Non-pigmented ciliary epithelial cell (primary cell): Measurements from ENCODE around the gene CCBE1.

ENCODE experiments used
- DNase-seq: peaks from one replicate; pipeline ENCODE4 v3.0.0-alpha.2; 2010; ENCODE audit warnings: low read depth

The CCBE1 gene

GRCh38 chr18:59451073-59451472 is 246.2 kb downstream of the CCBE1 start:
- DNase-seq = no peak

- no peak for DNase-seq
Observed at GRCh38 chr18:59448546-59448945, 248.7 kb downstream of the CCBE1 start.

GRCh38 chr18:59446012-59446411 is 251.2 kb downstream of the CCBE1 start:
- no peak for DNase-seq

DNA sequence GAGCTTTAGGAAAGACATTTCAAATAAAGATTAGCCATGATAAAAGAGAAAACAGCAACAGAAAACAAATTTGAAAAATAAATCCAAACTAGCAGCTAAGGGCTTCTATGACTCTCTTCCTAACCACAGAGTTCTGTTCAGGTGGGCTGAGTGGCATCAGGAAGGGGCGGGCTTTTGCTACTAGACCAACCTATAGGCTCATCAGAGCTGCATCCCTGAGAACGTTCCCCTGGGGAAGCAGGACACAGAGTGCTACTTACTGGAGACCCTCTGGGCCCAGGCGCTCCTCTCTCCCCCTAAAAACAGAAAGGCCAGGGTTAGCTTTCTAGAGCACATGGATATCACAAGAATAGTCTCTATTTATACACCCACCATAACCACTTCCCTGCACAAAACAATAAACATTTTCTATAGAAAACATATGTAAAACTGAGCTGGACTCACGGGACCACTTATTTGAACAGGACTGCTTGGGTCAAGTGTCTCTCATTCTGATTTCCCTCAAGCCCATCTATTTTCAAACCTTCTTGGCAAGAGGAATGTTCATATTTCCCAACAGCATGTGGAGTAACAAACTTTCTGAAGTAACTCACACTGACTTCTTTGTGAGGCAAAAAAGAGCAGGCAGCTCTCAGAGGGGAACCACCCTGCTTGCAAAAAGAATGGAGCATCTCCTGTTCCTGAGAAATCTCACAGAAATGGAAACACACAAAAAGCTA is 259.2 kb downstream of the CCBE1 start:
- DNase-seq = no peak

DNA sequence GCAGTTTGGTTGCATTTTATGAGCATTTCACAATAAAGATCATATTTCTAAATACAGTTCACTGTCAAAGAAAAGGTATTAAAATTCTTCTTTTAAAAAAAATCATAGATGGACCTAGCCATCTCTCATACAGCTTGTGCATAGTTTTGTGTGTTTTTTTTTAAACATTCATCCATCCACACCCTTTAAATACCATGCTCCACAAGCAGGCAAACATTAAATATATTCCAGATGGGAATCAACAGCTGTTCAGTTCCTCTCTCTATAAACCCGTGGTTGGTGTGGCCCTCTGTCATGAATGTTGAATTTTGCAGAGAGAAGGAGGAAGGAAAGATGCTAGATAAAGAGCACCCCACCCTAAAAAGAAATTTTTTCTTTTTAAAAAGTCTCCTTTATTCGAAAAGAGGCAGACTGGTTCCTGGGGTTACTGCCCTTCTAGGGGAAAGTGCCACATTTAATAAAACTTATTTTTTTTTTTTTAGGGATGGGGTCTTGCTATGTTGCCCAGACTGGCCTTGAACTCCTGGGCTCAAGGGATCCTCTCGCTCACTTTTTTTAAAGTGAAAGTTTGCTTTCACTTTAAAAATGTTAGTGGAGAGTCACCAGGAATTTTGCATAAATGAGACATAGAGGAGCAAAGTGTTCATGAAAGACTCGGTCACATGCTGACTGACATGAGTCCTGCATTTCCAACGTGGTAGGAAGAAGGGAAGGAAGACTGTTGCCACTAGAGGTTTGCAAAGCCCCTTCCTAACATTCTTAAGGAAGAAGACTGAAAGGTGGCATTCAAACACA is 264.2 kb downstream of the CCBE1 start:
- no peak for DNase-seq

DNA sequence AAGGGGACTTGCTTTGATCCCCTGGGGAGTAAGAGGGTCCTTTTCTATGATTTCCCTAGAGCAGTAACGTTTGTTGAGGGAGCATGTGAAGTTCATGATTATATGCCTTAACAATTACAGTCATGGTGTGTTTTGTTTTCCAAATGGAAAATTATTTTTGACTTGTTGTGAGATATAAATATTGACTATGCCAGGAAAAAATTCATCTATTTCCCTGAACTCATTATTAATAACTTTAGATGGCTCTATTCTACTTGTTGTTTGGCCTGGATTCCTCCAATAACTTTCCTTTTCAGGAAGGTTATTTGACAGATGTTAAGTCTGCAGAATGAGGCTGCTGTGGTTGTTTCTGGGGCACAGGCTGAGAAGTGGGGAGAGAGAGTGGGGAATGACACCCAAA is 266.1 kb downstream of the CCBE1 start:
- no peak for DNase-seq

GRCh38 chr18:59429608-59430007 is 267.6 kb downstream of the CCBE1 start:
- no peak for DNase-seq

DNA sequence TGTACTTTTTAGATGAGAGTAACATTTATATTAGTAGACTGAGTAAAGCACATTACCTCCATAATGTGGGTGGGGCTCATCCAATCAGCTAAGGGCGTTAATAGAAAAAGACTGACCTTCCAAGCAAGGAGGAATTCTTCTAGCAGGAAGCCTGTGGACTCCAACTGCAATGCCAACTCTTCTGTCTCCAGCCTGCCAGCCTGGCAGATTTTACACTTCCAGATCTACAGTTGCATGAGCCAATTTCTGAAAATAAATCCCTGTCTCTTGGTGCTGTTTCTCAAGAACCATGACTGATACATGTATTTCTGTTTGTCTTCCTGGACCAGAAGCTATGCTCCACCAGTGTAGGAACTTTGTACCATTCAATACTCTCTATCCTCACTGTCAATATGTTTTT is 269.2 kb downstream of the CCBE1 start:
- no peak for DNase-seq

DNA sequence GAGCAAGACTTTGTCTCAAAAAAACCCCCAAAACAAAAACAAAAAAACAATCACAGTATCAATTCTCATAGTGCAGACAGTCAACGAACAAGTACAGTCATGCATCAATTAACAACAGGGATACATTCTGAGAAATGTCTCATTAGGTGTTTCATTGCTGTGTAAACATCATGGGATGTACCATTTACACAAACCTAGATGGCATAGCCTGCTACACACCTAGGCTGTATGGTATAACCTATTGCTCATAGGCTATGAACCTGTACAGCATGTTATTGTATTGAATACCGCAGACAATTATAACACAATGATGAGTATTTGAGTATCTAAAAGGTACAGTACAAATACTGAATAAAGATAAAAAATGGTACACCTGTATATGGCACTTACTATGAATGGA is 270.4 kb downstream of the CCBE1 start:
- no peak for DNase-seq

- DNase-seq = no peak
Observed at GRCh38 chr18:59423259-59423658, 274.0 kb downstream of the CCBE1 start.

DNA sequence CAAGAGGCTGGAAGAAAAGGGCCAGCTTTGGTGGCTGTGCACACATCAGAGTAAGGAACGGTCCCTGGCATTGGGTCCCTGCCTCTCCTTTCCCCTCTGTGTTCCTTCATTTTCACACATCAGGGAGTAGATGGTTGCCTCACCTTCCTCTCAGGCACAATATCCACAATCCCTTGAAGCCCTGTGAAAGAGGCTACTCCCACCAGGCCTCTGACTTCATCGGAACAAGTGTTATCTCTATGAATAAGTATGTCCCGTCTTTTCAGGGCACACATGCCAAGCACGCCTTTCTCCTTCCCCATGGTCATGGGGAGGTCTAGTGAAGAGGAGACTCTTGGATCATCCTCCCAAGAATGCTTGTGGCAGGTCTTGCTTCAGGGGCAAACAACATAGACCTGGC is 277.0 kb downstream of the CCBE1 start:
- no peak for DNase-seq

DNA sequence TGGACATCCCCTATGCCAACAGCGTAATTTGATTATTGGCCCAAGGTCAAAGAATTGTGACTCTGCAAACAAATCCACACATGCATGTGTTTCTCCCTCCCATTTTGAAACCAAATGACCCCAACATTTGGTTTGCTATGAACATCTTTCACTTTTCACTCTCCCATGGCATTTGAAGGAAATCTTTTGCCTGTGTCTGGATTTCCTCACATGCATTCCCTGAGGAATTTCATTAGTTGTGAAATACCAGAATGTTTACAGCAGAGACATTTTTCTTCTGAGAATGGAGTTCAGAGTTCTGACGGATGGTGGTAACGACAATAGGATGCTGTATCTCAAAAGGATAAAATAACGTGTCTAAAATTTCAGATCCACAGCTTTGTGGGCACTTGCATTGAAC is 277.8 kb downstream of the CCBE1 start:
- no peak for DNase-seq

DNA sequence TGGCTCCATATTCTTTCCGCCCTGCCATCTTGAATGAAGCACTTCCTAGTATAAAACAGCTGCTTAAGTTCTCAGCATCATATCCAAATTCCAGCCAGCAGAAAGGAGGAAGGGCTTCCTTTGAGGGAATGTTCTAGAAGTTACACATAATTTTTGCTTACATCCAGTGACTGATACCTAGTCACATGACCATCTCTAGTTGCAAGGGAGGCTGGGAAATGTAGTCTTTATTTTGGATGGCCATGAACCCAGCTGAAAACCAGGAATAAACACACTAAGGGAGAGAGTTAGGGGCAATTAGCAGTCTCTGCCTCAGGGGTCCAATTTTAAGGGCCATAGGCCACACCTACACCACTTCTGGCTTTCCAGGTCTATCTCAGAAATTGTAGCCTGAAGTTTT is 280.4 kb downstream of the CCBE1 start:
- DNase-seq = no peak

GRCh38 chr18:59414111-59414653 is 283.0 kb downstream of the CCBE1 start:
- no peak for DNase-seq

GRCh38 chr18:59402432-59403090 is 294.7 kb downstream of the CCBE1 start:
- DNase-seq = no peak

GRCh38 chr18:59400407-59400806 is 296.8 kb downstream of the CCBE1 start:
- DNase-seq = no peak

GRCh38 chr18:59395226-59396175 is 301.7 kb downstream of the CCBE1 start:
- no peak for DNase-seq

DNA sequence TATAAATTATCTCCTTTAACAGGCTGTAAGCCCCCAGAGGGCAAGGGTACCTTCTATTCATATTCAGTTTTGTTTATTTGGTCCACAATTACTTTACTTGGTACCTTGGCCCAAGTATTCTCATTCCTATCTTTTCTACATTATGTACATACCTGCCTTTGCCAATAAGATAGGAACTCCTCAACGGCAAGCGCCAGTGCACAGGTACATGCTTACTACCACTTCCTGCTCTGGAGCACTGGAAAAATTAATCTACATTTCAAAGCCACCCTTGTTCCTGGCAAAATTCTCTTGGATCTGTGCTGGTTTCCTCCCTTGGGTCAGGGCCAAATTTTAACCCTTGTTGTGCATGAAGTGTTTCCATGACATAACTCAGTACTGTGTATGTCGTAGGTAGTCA is 303.8 kb downstream of the CCBE1 start:
- DNase-seq = no peak

- no peak for DNase-seq
Observed at GRCh38 chr18:59388817-59389216, 308.4 kb downstream of the CCBE1 start.

DNA sequence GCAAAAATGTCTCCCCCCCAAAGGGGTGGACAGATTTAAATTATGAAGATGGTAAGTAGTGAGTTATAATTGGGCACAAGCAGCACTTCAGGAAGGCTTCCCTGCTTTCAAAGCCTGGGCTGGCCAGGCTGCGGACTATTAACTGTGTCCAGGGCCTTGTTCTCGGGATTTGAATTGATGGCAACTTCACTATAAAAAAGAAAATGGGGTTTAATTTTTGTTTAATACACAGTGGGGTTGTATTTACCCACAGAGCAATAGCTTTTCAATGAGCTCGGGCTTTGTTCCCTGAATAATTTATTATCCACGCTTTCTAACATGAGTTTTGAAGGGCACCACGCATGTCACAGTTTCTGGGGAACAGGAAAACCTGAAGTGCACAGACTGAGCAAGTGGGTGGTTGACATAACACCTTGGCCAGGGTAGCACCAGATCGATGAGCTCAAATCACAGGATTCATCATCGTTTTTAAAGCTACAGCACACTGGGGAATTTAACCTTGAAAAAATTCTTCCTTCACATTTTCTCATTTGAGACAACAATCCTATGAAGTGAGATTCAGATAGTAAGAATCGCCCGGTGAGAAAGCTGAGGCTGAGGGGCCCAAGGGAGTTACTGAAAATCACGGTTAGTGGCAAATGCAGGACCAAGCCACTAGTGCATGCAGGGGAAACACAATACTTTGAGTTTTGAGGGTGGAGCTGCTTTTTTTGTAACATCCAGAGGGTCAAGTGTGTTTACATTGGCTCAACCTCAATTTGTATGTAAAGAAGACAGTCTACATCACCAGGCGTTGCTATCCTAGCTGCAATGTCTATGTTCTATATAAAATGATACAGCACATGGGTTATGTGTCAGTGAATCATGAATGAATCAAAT is 309.3 kb downstream of the CCBE1 start:
- DNase-seq = no peak
